Left lobe of liver (tissue), 2 donors: ENCODE measurements around the gene KPTN. TPM values are rescaled to one million over a fixed set of nuclear protein-coding genes. Genes with fewer than 3 reads are reported as not detected.

Experiments
- ATAC-seq: fragments of 200-7000 bp; cut with Tn5 transposase; one replicate; pipeline ENCODE4 v1.9.1; 2020; ENCODE audit warnings: mild to moderate bottlenecking, moderate library complexity
- DNase-seq: peaks from one replicate; pipeline ENCODE4 v3.0.0-alpha.2; 2020; ENCODE audit warnings: low spot score
- total RNA-seq: library from RNA; stranded (reverse); gene quantifications from one replicate; pipeline ENCODE4 v1.2.1, GENCODE V29; 2021
- donor health status: DM: no; HTN: no; CAD: no; lungs with moderate emphysema.
- donor health status: DM: no; HTN: yes; CAD: no.

The KPTN gene
- total RNA-seq, 1 donor from 2014 or later = 6.6 TPM

DNA sequence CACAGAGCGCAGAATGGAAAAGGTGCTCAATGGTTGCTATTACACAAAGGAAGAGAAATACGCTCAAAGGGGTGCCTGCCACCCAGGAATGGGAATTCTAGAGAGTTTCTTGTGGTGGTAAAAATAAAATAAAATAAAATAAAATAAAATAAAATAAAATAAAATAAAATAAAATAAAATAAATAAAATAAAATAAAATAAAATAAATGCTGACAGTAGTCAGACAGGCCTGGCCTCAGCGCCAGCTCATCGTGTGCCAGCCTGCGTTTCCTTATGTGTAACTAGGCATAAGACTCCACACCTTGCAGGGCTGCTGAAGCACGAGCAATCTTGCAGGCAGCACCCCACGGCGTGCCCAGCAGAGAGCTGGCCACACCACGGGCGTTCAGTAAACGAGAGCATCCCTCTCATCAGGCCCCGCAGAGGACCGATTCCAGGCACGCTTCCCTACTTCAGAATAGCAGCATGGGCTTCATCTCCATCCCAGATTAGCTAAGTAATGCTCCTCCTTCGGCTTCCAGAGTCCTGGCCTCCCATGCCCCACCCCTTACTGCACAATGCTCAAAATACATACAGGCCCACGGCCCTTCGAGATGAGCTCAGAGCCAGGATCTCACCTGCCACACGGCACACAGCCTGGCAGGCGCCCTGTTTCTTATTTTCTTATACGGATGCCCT lies 25.3 kb upstream of the KPTN start:
- ATAC-seq (no peak), DNase-seq (no peak)

DNA sequence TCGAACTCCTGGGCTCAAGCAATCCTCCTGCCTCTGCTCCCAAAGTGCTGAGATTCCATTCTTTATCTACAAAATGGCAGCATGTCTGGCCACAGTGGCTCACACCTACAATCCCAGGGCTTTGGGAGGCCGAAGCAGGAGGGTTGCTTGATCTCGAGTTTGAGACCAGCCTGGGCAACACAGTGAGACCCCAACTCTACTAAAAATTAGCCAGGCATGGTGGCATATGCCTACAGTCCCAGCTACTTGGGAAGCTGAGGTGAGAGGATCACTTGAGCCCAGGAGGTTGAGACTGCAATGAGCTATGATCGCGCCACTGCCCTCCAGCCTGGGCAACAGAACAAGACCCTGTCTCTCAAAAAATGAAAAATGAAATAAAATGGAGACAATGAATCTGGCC lies 24.7 kb upstream of the KPTN start:
- ATAC-seq = no peak
- DNase-seq = no peak

DNA sequence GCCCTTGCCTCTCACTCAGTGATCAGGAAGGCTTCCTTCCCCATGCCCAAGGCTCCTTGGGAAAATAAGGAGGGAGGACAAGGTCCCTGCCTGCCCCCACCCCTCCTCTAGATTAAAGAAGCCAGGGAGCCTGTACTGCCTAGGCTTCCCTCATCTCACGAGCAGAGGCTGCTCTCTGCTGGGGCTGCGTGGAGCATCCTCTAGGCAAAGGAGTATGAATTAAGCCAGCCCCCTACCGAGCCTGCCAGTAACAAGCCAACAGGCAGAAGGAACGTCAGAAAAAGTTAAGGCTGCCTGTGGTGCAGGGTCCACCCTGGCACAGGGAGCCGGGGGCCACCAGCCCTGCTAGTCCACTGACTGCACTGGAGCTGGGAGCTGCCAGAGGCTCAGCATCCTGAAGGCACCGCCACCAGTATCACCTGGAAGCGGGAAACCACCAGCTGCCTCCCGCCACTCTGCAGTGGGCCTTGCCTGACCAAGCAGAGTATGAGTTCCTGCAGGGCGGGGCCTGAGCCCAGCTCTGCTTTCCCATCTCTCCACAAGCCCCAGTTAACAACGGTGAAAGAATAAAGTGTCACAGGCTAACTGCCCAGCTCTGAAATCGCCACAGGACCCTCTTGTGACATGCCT lies 24.0 kb upstream of the KPTN start:
- ATAC-seq (no peak), DNase-seq (no peak)

DNA sequence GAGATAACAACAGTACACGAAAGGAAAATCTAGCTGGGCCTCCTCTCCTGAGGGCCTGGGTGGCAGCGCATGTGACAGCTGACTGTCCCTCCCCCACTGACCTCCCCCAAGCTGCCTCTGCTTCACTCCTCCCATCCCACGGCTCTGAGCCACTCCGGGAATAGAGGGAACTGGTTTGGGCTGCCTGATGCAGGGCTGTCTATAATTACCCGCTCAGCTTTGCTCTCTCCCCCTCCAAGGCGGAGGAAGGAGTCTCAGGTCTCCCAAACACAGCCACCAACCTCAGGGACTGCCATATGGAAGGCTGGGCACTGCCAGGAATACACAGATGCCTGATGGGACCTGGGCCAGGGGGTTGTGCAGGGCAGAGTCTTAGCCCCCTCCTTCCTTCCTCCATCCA lies 23.0 kb upstream of the KPTN start:
- ATAC-seq (no peak), DNase-seq (no peak)

DNA sequence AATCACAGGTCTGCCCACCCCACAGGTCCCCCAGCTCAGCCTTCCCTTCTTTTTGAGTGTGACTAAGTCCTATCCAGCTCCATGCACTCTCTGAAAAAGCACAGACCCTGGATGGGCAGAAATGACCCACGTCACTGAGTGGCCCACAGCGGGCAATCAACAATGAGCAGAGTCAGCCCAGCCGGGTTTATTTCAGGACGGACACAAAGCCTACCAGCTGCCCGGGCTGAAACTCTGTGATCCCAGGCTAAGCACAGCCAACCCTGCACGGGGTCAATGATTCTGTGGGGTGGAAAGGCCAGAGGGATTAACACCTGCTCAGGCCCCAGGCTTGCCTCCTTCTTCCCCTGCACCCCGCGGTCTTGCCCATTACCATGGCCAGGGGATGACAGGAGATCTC lies 22.4 kb upstream of the KPTN start:
- no peak for ATAC-seq
- DNase-seq = no peak

DNA sequence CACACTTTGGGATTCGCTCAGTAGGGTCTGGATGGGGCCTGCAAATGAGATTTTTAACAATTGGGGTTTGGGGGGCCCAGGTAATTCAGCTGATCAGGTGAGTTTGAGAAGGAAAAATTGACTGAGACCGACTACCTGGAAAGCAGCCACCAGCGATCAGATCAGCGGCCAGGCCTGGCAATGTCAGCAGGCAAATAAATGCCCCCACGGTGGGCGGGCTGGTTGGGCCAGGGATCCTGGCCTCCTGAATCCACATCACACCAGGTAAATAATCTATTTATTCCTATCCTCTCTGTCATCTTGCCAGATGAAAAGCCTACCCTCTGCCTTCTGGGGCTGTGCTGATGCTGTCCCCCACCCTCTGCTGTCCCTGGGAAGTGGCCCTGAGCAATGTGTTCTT lies 21.5 kb upstream of the KPTN start:
- ATAC-seq (no peak), DNase-seq (no peak)

DNA sequence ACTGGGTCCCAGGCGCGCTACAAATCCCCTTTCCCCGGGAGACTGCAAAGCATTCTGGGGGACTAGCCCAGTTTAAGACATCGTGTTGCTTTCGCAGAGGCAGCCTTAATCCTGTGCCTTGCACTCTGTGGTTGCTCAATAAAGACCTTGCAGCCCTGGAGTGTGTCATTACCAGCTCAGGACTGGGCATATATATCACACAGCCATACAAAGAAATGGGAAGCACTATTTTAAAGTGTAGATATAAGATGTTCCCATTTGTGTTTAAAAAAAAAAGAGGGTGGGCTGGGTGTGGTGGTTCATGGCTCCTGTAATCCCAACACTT lies 19.8 kb upstream of the KPTN start:
- ATAC-seq (no peak), DNase-seq (no peak)

DNA sequence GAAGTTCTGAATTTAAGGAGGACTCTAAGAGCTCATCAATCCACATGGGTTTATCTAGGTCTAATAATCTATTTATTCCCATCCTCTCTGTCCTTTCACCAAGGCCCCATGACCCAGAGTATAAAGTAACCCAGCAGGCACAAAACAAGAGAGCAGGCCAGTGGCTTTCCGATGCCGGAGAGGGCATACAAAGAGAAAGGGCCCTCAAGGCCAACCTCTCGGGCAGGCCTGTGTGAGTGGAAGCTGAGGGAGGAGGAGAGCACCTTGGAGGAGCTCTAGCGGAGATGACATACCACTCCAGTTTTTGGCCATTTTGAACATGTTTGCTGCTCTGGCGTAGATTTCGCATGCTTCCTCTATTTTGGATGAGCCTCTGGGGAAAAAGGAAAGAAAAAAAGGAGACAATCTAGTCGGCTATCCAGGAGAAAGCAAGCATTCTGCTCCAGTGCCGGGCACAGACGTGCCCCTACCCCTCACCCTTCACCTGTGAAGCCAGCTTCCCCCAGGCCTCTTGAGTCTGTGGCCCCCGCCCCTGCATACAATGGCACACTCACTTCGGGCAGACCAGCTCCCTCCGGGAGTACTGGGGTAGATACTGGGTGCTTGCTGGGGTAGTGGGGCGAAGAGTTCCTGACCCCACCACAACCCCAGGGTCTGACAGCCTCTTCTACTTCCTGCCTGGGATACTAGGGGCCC lies 19.3 kb upstream of the KPTN start:
- no peak for DNase-seq
- ATAC-seq = no peak

DNA sequence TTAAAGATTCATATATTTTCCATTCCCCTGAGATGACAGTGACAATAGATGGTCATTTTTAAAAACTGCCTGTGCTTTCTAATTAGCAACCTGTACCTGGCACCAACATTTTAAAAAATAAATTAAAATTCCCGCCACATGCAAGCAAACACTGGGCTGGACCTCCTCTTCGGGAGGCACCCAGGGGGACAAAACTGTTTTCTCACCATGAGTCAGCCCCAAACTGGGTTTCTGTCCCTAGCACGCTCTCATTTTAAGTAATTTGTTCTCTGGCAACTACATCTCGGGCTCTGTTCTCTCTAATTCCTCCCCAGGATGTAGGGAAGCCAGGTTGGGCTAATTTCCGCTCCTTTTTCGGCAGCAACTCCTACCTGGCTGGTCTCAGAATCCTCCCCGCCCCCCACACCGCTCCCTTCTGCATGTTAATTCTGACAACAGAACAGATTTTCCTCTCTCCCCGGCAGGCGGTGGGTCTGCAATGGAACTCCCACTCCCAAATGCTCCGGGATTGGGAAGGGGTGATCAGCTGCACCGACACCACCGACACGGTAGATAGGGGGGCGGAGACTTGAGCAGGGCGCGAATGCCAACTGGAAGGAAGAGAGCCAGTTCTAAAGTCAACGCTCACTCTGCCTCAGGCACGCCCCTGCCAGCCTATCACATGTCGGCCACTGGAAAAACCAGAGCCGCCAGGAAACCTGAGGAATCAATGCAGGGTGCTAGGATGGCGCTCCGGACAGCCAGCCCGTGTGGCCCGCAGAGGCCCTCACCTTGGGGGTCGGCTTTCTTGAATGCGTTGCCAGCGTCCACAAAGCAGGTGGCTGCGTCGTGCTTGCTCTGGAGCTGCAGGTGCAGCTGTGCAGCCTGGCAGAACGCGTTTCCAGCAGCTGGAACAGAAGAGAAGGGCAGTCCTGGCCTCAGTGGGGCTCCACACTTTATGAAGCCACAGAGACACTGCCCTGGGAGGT lies 16.1 kb upstream of the KPTN start:
- no peak for DNase-seq
- no peak for ATAC-seq

DNA sequence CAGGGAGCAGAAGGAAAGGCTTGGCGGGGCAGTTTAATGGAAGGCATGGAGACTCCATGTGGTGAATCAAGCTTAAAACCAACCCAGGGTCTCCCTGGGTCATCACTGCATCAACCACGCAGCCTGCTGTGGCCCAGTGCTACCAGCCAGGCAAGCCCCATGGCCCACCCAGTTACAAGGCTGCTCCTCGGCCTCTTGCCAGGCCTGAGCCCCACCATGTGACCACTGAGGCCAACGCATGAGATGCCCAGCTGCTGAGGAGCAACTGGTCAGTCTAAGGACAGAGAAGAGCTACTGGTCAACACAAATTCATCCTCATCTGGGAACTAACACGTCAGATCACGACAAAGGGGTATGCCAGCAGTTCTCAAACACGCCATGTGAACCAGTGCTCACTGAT lies 15.4 kb upstream of the KPTN start:
- ATAC-seq (no peak), DNase-seq (no peak)

DNA sequence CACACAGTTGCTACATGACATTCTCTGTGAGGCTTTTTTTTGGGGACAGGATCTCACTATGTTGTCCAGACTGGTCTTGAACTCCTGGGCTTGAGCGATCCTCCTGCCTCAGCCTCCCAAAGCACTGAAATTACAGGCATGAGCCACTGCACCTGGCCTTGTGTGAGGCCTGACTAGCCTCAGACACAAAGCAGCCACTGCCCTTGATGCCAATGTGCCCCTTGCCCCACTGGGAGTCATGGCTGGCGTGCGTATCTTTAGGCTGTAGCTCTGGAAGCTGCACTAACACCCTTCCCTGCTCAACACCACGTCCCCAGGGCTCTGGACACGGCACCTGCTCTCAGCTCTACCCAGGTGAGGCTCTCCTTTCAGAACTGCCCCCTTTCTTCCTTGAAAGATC lies 14.5 kb upstream of the KPTN start:
- ATAC-seq = no peak
- no peak for DNase-seq

DNA sequence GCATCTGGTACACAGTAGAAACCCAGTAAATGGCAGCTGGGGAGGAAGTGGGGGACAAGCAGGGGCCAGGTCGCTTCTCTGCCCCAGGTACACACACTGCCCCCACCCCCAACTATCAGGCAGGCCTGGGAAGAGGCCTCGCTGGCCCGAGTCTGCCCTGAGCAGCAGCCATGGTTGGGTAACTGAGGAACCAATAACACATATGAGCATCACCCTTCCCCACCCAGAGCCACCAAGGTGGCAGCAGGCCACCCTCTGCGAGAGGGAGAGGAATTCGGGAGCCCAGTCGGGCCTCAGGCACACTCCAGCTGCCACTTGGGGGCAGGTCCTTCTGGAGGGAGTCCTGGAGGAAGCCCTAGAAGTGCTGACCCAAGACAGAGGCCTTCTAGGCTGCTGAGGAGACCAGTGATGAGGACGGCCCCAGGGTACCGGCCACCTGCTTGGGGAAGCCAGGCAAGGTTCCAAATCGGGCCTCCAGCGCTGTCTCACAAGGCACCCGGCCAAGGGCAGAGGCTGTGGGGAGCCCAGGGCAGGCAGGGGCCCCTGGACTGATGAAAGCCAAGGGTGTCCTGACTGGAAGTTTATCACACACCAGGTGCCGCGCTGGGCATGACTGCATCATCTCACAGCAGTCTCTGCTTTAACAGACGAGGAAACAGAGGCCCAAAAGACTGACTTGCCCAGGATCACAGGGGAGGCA lies 14.0 kb upstream of the KPTN start:
- DNase-seq = no peak
- peak; percentile 7 for ATAC-seq

DNA sequence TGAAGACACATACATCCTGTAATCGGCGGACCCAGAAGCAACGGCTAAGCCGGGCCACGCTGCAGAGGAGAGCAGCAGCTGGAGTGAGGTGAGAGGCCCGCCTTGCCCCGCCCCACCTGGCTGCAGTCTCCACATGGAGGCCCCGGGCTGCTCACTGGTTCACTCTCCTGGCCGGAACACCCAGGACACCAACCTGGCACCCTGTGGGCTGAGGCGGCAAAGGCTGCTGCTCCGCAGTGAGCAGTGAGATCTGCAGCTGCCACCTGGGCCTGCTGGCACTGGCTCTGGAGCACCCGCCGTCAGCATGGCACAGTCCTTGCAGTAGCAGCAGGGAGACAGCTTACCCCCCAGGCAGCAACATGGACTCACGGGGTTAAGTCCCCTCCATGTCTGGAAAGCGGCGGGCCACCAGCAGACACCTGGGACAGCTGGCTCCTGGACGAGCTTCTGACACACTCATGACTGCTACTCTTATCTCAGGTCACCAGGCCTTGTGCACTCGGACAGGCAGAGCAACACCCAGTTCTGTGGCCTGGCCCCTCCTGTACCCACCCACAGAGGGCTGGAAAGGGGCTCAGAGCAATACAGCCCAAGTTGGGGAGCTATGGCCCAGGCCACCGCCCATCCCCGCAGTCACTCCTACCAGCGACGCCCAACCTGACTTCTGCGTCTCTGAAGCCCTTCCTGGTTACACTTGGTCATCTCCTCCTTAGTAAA lies 13.2 kb upstream of the KPTN start:
- DNase-seq (no peak), ATAC-seq (peak; percentile 4)

DNA sequence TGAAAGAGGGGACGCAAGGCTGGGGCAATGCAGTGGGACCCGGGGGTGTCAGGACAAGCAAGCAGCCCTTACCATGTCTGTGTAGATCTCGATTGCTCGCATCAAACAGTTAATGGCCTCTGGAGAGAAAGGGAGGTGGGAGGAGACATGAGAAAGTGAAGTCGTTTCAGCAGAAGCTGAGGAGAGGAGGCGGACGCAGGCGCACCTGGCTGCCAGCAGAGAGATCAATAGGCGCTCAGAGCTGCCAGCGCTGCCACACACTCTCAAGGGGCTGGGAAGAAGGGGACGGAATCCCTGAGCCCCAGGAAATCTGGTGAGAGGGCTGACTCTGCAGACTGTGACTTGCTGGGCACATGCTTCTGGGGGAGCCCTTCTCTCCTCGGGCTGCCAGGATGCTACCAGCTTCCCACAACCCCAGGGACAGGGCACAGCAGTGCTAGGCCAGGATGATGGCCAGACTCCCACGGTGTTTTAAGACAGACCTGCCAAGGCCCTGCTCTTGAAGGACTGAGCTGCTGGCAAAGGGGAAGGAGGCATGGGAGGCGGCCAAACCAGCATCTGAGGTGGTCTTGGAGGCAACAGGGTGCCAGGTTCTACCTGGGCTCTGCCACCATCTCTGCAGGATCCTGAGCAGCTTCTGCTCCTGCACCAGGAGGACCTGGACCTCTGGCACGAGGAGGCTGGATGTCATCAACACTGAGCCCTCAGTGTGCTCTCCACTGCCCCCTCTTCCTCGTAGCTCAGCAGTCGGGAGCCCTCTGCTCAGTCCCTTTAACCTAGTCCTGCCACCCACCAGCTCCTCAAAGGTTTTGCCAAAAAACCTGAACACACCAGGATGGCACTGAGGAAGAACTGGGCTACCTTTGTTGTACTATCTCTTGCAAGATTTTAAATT lies 11.7 kb upstream of the KPTN start:
- DNase-seq = no peak
- ATAC-seq = peak; percentile 37

DNA sequence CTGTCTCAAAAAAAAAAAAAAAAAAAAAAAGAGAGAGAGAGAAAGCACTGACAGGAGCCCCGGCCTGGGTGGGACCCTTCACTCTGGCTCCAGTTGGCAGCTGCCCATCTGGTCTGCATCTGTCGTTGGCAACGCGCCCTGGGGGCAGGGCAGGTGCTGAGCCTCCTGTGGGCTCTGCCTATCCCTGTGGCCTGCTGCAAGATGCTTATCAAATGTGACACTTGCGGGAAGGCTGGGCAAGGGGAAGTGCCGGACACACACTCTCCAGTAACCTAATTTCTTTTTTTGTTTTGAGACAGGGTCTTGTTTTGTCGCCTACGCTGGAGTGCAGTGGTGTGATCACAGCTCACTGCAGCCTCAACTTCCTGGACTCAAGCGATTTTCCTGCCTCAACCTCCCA lies 10.7 kb upstream of the KPTN start:
- no peak for ATAC-seq

DNA sequence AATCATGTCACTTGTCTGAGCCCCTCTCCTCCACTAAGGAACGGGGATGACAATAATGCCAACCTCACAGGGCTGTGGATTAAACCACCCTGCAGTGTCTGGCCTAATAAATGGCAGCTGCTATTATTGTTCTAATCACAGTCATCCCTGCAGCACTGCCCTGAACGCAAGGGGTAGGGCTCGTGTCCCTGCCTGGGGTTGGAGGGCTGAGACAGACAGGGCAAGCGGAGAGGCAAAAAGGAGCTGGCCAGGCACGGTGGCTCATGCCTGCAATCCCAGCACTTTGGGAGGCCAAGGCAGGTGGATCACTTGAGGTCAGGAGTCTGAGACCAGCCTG lies 10.2 kb upstream of the KPTN start:
- no peak for DNase-seq
- ATAC-seq = no peak

More for the DNA sequence above, 10.7 kb upstream of the KPTN start:
- DNase-seq = no peak

DNA sequence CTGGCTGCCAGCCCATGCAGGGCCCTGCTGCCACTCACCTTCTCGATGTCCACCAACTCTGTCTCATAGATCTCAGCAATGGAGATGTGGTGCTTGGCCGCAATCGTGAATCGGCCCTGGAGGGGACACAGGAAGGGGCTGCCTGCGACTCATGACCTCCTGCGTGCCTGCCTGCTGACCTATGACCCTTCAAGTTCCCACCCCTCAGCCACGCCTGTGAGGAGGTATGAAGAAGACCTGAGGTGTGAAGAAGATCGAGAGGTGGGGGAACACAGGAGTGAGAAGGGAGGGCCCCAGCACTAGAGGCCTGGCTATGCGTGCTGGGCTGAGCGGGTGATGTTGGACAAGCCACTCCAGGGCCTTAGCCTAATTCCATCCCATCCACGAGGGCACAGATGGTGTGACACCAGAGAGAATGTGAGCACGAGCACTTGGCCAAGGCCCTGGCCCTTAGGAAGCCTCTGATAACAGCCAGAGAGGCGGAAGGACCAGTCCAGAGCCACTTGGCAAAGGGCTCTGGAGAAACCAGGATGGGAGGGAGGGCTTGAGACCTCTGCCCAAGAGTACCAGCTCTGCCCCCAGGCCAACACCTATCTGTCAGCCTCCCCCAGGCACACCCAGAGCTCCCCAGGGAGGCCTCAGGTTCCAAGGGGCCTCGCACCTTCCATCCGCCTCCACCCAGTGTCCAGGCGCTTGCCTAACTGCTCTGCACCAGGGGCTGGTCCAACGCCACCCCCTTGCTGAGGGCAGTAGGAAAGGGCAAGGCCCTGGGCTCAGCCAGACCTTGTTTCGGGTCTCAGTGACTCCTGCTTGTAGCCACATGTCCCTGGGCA lies 9.6 kb upstream of the KPTN start:
- no peak for ATAC-seq
- no peak for DNase-seq
